ENCODE measurements around the gene ACSS1. TPM values are rescaled to one million over a fixed set of nuclear protein-coding genes. Genes with fewer than 3 reads are reported as not detected.
"Not testable (repeated sequence)": the region's sequence is repeated elsewhere in the genome, so short reads cannot be mapped to it uniquely, and the experiment has no call there.

Gene ACSS1
- total and polyA plus RNA-seq, 2 donors from 2014 or later, result 30.6 to 72.3 TPM

DNA sequence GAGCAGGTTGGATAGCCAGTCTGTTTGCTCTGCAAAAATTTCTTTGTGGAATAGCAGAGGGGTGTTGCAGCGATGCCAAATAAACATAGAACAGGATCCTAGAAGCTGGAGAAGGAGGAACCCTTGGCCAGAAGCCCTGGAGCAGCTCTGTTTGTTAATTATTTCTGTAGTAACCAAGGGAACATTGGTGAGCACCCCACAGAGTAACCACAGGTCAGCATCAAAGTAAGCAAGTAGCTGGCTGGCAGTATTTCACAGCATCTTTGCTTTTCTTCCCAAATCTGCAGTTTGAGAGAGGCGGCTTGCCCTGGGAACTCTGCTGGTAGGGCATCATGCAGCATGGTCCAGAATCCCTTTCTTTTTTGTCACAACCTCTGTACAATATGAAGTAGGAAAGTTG, 52.7 kb downstream of the ACSS1 start:
- TF ChIP-seq CTCF (IDR thresholded peaks at IDR 0.05; ENCODE audit: borderline replicate concordance, extremely low read depth, insufficient read depth), result no peak
- peaks cover 0 to 6% (median 5%) of the 10 kb centered on the region in 3 donors for H3K4me1 ChIP-seq (ENCODE audit: control insufficient read depth in 2 of 3, insufficient read depth in 2 of 3, low read depth in 1 of 3, low read length in 3 of 3)
- no peaks in the 10 kb centered on the region for H3K9me3 ChIP-seq (ENCODE audit: control insufficient read depth in 2 of 3, insufficient read depth in 1 of 3, low read length in 3 of 3)
- H3K4me3 ChIP-seq (ENCODE audit: low read length in 3 of 3), result no peak overlapping the region
- DNase-seq (peak in 4 of 5 donors; percentile 8 to 22 (median 18)), FAIRE-seq (no peak)
- H3K36me3 ChIP-seq (ENCODE audit: control insufficient read depth in 2 of 3, insufficient read depth in 3 of 3, low read length in 3 of 3), result peaks cover 0 to 47% (median 36%) of the 10 kb centered on the region in 3 donors
- H3K27ac ChIP-seq (ENCODE audit: low read depth in 2 of 2, low read length in 2 of 2), result no peak overlapping the region
- intact Hi-C loops (cut with DNase I), result no loop called here
- H3K27me3 ChIP-seq (ENCODE audit: control insufficient read depth, insufficient read depth, low read length), result no peaks in the 10 kb centered on the region
- no peak overlapping the region for H3K9ac ChIP-seq (ENCODE audit: low read length in 3 of 3)

- Histone ChIP-seq H3K9ac (ENCODE audit: low read length in 3 of 3) (no peak overlapping the region), H3K27me3 (ENCODE audit: control insufficient read depth, insufficient read depth, low read length) (no peaks in the 10 kb centered on the region), H3K4me1 (ENCODE audit: control insufficient read depth in 2 of 3, insufficient read depth in 2 of 3, low read depth in 1 of 3, low read length in 3 of 3) (peaks cover 0 to 7% (median 6%) of the 10 kb centered on the region in 3 donors), H3K27ac (ENCODE audit: low read depth in 2 of 2, low read length in 2 of 2) (no peak overlapping the region), H3K4me3 (ENCODE audit: low read length in 3 of 3) (no peak overlapping the region), H3K9me3 (ENCODE audit: control insufficient read depth in 2 of 3, insufficient read depth in 1 of 3, low read length in 3 of 3) (no peaks in the 10 kb centered on the region), H3K36me3 (ENCODE audit: control insufficient read depth in 2 of 3, insufficient read depth in 3 of 3, low read length in 3 of 3) (peaks cover 0 to 25% (median 15%) of the 10 kb centered on the region in 3 donors)
- DNase-seq (no peak), FAIRE-seq (no peak)
- intact Hi-C loops (cut with DNase I), result no loop called here
- TF ChIP-seq CTCF (IDR thresholded peaks at IDR 0.05; ENCODE audit: borderline replicate concordance, extremely low read depth, insufficient read depth), result no peak
Measured at GRCh38 chr20:25003002-25003401, 54.9 kb downstream of the ACSS1 start.

GRCh38 chr20:25001323-25001722, 56.6 kb downstream of the ACSS1 start:
- H3K9ac ChIP-seq (ENCODE audit: low read length in 3 of 3); H3K4me1 ChIP-seq (ENCODE audit: control insufficient read depth in 2 of 3, insufficient read depth in 2 of 3, low read depth in 1 of 3, low read length in 3 of 3); H3K27me3 ChIP-seq (ENCODE audit: control insufficient read depth, insufficient read depth, low read length); H3K27ac ChIP-seq (ENCODE audit: low read depth in 2 of 2, low read length in 2 of 2); FAIRE-seq; H3K4me3 ChIP-seq (ENCODE audit: low read length in 3 of 3); intact Hi-C loops (cut with DNase I); H3K36me3 ChIP-seq (ENCODE audit: control insufficient read depth in 2 of 3, insufficient read depth in 3 of 3, low read length in 3 of 3); DNase-seq; H3K9me3 ChIP-seq (ENCODE audit: control insufficient read depth in 2 of 3, insufficient read depth in 1 of 3, low read length in 3 of 3): not testable (repeated sequence)

- FAIRE-seq, result no peak
- H3K4me1 ChIP-seq (ENCODE audit: control insufficient read depth in 2 of 3, insufficient read depth in 2 of 3, low read depth in 1 of 3, low read length in 3 of 3), result peaks cover 0 to 3% (median 2%) of the 10 kb centered on the region in 3 donors
Measured at GRCh38 chr20:25000268-25000801, 57.6 kb downstream of the ACSS1 start.

More at GRCh38 chr20:25000268-25000801, 57.6 kb downstream of the ACSS1 start:
- Histone ChIP-seq H3K9me3 (ENCODE audit: control insufficient read depth in 2 of 3, insufficient read depth in 1 of 3, low read length in 3 of 3) (no peaks in the 10 kb centered on the region), H3K4me3 (ENCODE audit: low read length in 3 of 3) (no peak overlapping the region), H3K36me3 (ENCODE audit: control insufficient read depth in 2 of 3, insufficient read depth in 3 of 3, low read length in 3 of 3) (peaks cover 0 to 2% (median 0%) of the 10 kb centered on the region in 3 donors), H3K27me3 (ENCODE audit: control insufficient read depth, insufficient read depth, low read length) (no peaks in the 10 kb centered on the region), H3K27ac (ENCODE audit: low read depth in 2 of 2, low read length in 2 of 2) (peak overlapping the region in 1 of 2 donors; percentile 48), H3K9ac (ENCODE audit: low read length in 3 of 3) (no peak overlapping the region)
- no peak for TF ChIP-seq CTCF (IDR thresholded peaks at IDR 0.05; ENCODE audit: borderline replicate concordance, extremely low read depth, insufficient read depth)
- intact Hi-C loops (cut with DNase I), result no loop called here
- DNase-seq, result peak in 4 of 5 donors; percentile 13 to 89 (median 30)

Data from kidney (tissue), 14 donors.